ENCODE data around the gene STEAP4.

The STEAP4 gene

GRCh38 chr7:88329532-88330463 lies 23.1 kb upstream of the STEAP4 start:
- H3K4me3 ChIP-seq (ENCODE audit: low read depth, low read length) = no peak overlapping the region
- TF ChIP-seq CTCF (IDR thresholded peaks at IDR 0.05; ENCODE audit: insufficient read depth, low read length, missing control alignments) = no peak
- no peak for DNase-seq (ENCODE audit: low read depth, low spot score)
- ChIA-PET CTCF (no interaction called here), POLR2A (no interaction called here)

GRCh38 chr7:88328787-88329186 lies 22.1 kb upstream of the STEAP4 start:
- no peak for TF ChIP-seq CTCF (IDR thresholded peaks at IDR 0.05; ENCODE audit: insufficient read depth, low read length, missing control alignments)
- CTCF ChIA-PET = no interaction called here
- no peak for DNase-seq (ENCODE audit: low read depth, low spot score)

DNA sequence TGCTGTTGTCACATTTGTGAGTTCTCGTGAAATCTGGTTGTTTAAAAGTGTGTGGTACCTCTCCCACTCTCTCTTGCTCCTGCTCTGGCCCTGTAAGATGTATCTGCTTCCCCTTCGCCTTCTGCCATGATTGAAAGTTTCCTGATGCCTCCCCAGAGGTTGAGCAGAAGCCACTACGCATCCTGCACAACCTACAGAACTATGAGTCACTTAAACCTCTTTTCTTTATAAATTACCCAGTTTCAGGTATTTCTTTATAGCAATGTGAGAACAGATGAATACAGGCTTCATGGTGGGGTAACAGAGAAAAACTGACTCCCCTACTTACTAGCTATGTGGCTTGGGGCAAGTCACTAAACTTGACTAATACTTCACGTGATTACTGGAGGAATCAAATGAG lies 18.0 kb upstream of the STEAP4 start:
- CTCF ChIA-PET = no interaction called here
- TF ChIP-seq CTCF (IDR thresholded peaks at IDR 0.05; ENCODE audit: insufficient read depth, low read length, missing control alignments) = no peak
- no peak overlapping the region for H3K4me3 ChIP-seq (ENCODE audit: low read depth, low read length)
- POLR2A ChIA-PET = no interaction called here
- no peak for DNase-seq (ENCODE audit: low read depth, low spot score)

More at GRCh38 chr7:88328787-88329186, 22.1 kb upstream of the STEAP4 start:
- H3K4me3 ChIP-seq (ENCODE audit: low read depth, low read length) = no peak overlapping the region
- POLR2A ChIA-PET = no interaction called here

GRCh38 chr7:88322151-88322550 lies 15.5 kb upstream of the STEAP4 start:
- no peak for TF ChIP-seq CTCF (IDR thresholded peaks at IDR 0.05; ENCODE audit: insufficient read depth, low read length, missing control alignments)
- no peak overlapping the region for H3K4me3 ChIP-seq (ENCODE audit: low read depth, low read length)
- no peak for DNase-seq (ENCODE audit: low read depth, low spot score)
- ChIA-PET CTCF (no interaction called here), POLR2A (no interaction called here)

GRCh38 chr7:88321694-88322093 lies 15.0 kb upstream of the STEAP4 start:
- DNase-seq (ENCODE audit: low read depth, low spot score) = no peak
- POLR2A ChIA-PET = no interaction called here
- H3K4me3 ChIP-seq (ENCODE audit: low read depth, low read length) = no peak overlapping the region
- CTCF ChIA-PET = no interaction called here
- TF ChIP-seq CTCF (IDR thresholded peaks at IDR 0.05; ENCODE audit: insufficient read depth, low read length, missing control alignments) = no peak

DNA sequence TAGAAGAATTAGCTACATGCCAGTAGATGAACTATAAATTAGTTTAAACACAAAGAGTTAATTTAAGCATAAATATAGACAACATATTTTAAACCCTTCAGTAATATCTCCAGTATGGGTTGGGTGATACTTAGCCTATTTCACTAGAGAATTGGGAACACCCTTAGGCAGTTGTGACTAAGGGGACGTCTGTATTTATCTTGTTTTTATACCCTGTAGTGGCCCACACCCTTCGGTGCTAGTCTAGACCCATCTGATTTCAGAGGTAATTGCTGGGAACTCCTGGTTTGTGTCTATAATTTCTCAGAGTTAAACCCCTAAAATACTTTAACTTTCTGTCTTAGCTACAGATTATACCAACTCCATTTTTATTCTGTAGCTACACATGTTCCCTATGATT lies 11.5 kb upstream of the STEAP4 start:
- no peak for TF ChIP-seq CTCF (IDR thresholded peaks at IDR 0.05; ENCODE audit: insufficient read depth, low read length, missing control alignments)
- H3K4me3 ChIP-seq (ENCODE audit: low read depth, low read length) = no peak overlapping the region
- POLR2A ChIA-PET = no interaction called here
- DNase-seq (ENCODE audit: low read depth, low spot score) = no peak
- CTCF ChIA-PET = no interaction called here

Measured in AG04449 (cell line).